Osteoblast (primary cell): ENCODE results near the gene POLR2C. TPM values are rescaled to one million over a fixed set of nuclear protein-coding genes. Genes with fewer than 3 reads are reported as not detected.
A peak's percentile ranks its signal among the peaks of the same experiment; 100 is the strongest.

Source experiments
- DNase-seq: peaks from one replicate; pipeline ENCODE4 v3.0.0; 2011; ENCODE audit warnings: low spot score, mixed read lengths; ENCODE audit not compliant: insufficient read length; ENCODE audit errors: missing footprints
- H2AFZ ChIP-seq: 2 replicates; pipeline ENCODE4 v1.6.0; 2011; ENCODE audit warnings: mild to moderate bottlenecking, low read length
- H3K27ac ChIP-seq: 2 replicates; pipeline ENCODE4 v1.5.1; 2011; ENCODE audit warnings: mild to moderate bottlenecking, low read depth, low read length, moderate library complexity
- H3K27me3 ChIP-seq: 2 replicates; pipeline ENCODE4 v1.6.0; 2012; ENCODE audit warnings: mild to moderate bottlenecking, control low read depth, inconsistent platforms, low read length, moderate library complexity; ENCODE audit not compliant: insufficient read depth
- H3K36me3 ChIP-seq: 2 replicates; pipeline ENCODE4 v1.5.1; 2011; ENCODE audit warnings: mild to moderate bottlenecking, low read length, control low read depth, moderate library complexity; ENCODE audit not compliant: insufficient read depth
- H3K4me1 ChIP-seq: 2 replicates; pipeline ENCODE4 v1.5.1; 2011; ENCODE audit warnings: mild to moderate bottlenecking, low read length, control low read depth, moderate library complexity; ENCODE audit not compliant: insufficient read depth
- H3K4me2 ChIP-seq: 2 replicates; pipeline ENCODE4 v1.6.0; 2011; ENCODE audit warnings: mild to moderate bottlenecking, low read length; ENCODE audit not compliant: insufficient read depth
- H3K4me3 ChIP-seq: fragments of 200-600 bp; sonication (generic); 3 replicates; pipeline ENCODE4 v1.5.1; 2012; ENCODE audit warnings: mild to moderate bottlenecking, low read length, inconsistent platforms; ENCODE audit not compliant: insufficient read depth
- H3K79me2 ChIP-seq: 2 replicates; pipeline ENCODE4 v1.6.0; 2012; ENCODE audit warnings: mild to moderate bottlenecking, low read length, control low read depth, inconsistent platforms; ENCODE audit not compliant: insufficient read depth
- H3K9me3 ChIP-seq: 2 replicates; pipeline ENCODE4 v1.5.1; 2011; ENCODE audit warnings: low read depth, low read length, control low read depth
- H4K20me1 ChIP-seq: 2 replicates; pipeline ENCODE4 v1.6.0; 2012; ENCODE audit warnings: mild to moderate bottlenecking, low read length, control low read depth; ENCODE audit not compliant: insufficient read depth
- total RNA-seq: library from RNA; depleted of rRNA; stranded (reverse); fragments of >200 nt; gene quantifications from 2 replicates; pipeline ENCODE4 v1.2.3, GENCODE V29; 2012
- TF ChIP-seq, protein P1 (sequence below): IDR thresholded peaks from 2 replicates; pipeline ENCODE4 v1.5.1; 2011; ENCODE audit warnings: mild to moderate bottlenecking, low read depth, low read length, moderate library complexity; ENCODE audit errors: extremely low read depth

POLR2C gene
- total RNA-seq, 1 donor = 95.2 TPM

DNA sequence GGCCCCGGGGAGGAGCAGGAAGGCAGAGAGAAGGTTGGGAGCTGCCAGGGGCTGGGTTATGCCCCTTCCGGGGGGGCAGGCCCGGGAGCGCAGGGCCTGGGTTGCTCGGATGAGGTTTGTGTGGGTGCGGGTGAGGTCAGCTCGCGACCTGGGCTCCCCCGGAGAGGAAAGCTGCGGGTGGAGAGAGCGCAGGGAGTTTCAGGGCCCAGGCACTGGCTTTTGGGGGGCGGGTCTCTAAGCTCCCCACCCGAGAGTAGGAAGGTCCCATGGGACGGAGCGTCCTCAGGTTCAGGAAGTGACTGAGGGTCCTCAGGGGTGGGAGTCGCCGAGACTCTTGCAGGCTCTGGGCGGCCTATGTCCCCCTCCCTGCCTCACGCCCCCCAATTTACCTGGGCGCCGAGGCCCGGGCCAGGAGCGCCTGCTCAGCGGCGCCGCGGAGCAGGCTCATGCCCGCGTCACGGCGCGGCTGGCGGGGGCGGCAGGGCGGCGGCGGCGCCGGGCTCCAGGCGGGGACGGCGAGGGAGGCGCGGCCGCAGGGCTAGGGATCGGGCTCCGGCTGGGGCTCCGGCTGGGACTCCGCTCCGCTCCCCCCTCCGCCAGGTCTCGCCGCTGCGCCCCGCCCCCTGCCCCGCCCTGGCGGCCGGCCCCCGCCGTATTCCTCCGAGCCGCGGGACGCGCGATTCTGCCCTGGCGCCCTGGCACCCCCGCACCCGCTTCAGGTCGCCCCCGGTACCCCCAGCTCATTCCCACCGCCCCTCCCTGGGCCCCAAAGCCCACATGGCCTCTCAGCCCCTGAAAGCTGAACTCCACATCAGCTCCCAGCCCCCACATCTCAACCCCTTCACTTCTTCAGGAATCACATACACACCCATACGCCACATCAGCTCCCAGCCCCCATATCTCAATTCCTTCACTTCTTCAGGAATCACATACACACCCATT, 23.7 kb downstream of the POLR2C start, which contains the start of gene DOK4:
TSS of gene DOK4 (minus strand) at position 578 of the 942 bp plus-strand sequence. CDS start 6,986 bp downstream, outside the sequence.
- DNase-seq = peak; percentile 100
- H2AFZ ChIP-seq = peak within 1 kb of the TSS; percentile 96
- H4K20me1 ChIP-seq = no peaks in the 10 kb centered on the region
- H3K4me1 ChIP-seq = peaks cover 13% of the 10 kb centered on the region
- H3K36me3 ChIP-seq = no peaks in the 10 kb centered on the region
- peak within 1 kb of the TSS; percentile 89 for H3K4me2 ChIP-seq
- no peaks in the 10 kb centered on the region for H3K79me2 ChIP-seq
- H3K27me3 ChIP-seq = peaks cover 6% of the 10 kb centered on the region
- TF ChIP-seq, protein P1, sequence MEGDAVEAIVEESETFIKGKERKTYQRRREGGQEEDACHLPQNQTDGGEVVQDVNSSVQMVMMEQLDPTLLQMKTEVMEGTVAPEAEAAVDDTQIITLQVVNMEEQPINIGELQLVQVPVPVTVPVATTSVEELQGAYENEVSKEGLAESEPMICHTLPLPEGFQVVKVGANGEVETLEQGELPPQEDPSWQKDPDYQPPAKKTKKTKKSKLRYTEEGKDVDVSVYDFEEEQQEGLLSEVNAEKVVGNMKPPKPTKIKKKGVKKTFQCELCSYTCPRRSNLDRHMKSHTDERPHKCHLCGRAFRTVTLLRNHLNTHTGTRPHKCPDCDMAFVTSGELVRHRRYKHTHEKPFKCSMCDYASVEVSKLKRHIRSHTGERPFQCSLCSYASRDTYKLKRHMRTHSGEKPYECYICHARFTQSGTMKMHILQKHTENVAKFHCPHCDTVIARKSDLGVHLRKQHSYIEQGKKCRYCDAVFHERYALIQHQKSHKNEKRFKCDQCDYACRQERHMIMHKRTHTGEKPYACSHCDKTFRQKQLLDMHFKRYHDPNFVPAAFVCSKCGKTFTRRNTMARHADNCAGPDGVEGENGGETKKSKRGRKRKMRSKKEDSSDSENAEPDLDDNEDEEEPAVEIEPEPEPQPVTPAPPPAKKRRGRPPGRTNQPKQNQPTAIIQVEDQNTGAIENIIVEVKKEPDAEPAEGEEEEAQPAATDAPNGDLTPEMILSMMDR = no peak
- no peaks in the 10 kb centered on the region for H3K9me3 ChIP-seq
- H3K4me3 ChIP-seq = peak within 1 kb of the TSS; percentile 86
- H3K27ac ChIP-seq = peak within 1 kb of the TSS; percentile 53

DNA sequence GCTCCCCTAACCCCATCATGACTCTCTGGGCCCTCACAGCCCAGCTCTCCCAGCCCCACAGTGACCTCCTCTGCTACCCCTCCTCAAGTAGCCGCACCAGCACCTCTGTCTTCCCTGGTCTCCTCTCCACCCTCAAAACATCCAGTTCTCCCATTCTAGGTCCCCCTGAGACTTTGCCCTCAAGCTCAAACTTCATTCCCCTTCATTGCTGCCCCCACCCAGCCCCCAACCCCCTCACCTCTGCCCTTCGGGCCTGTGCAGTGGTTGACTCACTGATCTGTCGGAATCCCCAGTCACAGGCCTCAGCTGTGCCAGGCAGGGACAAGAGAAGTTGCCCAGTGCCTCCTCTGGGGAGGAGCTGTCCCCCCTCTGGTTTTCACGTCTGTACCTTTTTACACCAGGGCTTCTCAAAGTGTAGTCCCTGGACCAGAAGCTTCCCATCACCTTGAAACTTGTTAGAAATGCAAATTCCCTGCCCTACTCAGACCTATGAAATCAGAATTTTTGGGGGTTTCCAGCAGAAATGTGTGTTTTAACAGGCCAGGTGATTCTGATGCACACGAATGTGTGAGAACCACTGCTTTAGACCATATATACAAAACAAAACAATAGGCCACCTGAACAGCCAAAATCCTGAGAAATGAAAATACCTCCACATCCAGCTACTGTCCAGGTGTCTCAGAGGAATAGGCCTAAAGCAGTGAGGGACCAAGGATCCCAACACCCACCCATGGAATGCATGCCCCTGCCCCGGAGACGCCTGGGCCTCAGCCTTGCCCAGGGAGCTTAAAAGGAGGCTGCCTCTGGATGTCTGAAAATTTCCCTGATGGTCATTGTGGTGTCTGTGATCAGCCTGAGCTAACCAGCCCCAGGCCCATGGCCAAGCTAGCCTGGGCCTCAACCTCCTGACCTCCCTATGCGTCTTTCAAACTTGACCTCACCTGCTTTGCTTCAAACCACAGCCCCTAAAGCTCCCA, 24.7 kb downstream of the POLR2C start:
- Histone ChIP-seq H3K27me3 (peaks cover 12% of the 10 kb centered on the region), H3K9me3 (no peaks in the 10 kb centered on the region), H3K4me1 (peaks cover 13% of the 10 kb centered on the region), H2AFZ (peak overlapping the region; percentile 96), H4K20me1 (no peaks in the 10 kb centered on the region), H3K27ac (no peak overlapping the region), H3K36me3 (no peaks in the 10 kb centered on the region), H3K4me2 (peak overlapping the region; percentile 78), H3K79me2 (no peaks in the 10 kb centered on the region), H3K4me3 (peak overlapping the region; percentile 86)
- TF ChIP-seq, protein P1 = no peak
- DNase-seq = peak; percentile 83

DNA sequence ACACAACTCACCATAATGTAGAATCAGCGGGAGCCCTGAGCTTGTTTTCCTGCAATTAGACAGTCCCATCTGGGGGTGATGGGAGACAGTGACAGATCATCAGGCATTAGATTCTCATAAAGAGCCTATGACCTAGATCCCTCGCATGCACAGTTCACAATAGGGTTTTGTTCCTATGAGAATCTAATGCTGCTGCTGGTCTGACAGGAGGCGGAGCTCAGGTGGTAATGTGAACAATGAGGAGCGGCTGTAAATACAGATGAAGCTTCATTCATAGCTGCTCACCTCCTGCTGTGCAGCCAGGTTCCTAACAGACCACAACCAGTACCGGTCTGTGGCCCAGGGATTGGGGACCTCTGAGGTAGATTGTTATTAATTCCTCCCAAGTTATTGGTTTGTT, 26.8 kb downstream of the POLR2C start:
- H3K27ac ChIP-seq = no peak overlapping the region
- H3K4me1 ChIP-seq = peaks cover 13% of the 10 kb centered on the region
- H3K79me2 ChIP-seq = no peaks in the 10 kb centered on the region
- no peaks in the 10 kb centered on the region for H3K36me3 ChIP-seq
- peaks cover 14% of the 10 kb centered on the region for H3K27me3 ChIP-seq
- DNase-seq = no peak
- H4K20me1 ChIP-seq = no peaks in the 10 kb centered on the region
- H3K4me3 ChIP-seq = no peak overlapping the region
- no peaks in the 10 kb centered on the region for H3K9me3 ChIP-seq
- no peak overlapping the region for H2AFZ ChIP-seq
- TF ChIP-seq, protein P1 = no peak
- H3K4me2 ChIP-seq = no peak overlapping the region
